Mesodermal cell (in vitro differentiated cells): ENCODE measurements around the gene PRF1.
"Not testable (repeated sequence)": the region's sequence is repeated elsewhere in the genome, so short reads cannot be mapped to it uniquely, and the experiment has no call there.

Experiments
- H3K27ac ChIP-seq: 2 replicates; pipeline ENCODE4 v1.7.0; 2013; ENCODE audit warnings: mild to moderate bottlenecking, low read depth, low read length, moderate library complexity; ENCODE audit not compliant: severe bottlenecking
- H3K36me3 ChIP-seq: 2 replicates; pipeline ENCODE4 v1.7.1; 2013; ENCODE audit warnings: mild to moderate bottlenecking, low read length, moderate library complexity; ENCODE audit not compliant: control insufficient read depth, insufficient read depth
- H3K4me1 ChIP-seq: one replicate; pipeline ENCODE4 v1.7.1; 2013; ENCODE audit warnings: mild to moderate bottlenecking, low read length; ENCODE audit not compliant: insufficient read depth, control insufficient read depth, poor library complexity, severe bottlenecking
- H3K4me3 ChIP-seq: 2 replicates; pipeline ENCODE4 v1.7.0; 2013; ENCODE audit warnings: low read length, control low read depth, mild to moderate bottlenecking; ENCODE audit not compliant: insufficient read depth, poor library complexity, severe bottlenecking; ENCODE audit errors: extremely low read depth
- H3K9me3 ChIP-seq: 2 replicates; pipeline ENCODE4 v1.7.1; 2013; ENCODE audit warnings: mild to moderate bottlenecking, low read length, moderate library complexity; ENCODE audit not compliant: control insufficient read depth
- WGBS, 2 experiments: methylation state at CpG; one replicate each; pipeline ENCODE4 v1.1.5; 2013; ENCODE audit warnings: missing lambda C conversion rate in 2 of 2; ENCODE audit not compliant: insufficient coverage in 2 of 2; 5-methylcytosine and 5-hydroxymethylcytosine counted together

Gene PRF1

DNA sequence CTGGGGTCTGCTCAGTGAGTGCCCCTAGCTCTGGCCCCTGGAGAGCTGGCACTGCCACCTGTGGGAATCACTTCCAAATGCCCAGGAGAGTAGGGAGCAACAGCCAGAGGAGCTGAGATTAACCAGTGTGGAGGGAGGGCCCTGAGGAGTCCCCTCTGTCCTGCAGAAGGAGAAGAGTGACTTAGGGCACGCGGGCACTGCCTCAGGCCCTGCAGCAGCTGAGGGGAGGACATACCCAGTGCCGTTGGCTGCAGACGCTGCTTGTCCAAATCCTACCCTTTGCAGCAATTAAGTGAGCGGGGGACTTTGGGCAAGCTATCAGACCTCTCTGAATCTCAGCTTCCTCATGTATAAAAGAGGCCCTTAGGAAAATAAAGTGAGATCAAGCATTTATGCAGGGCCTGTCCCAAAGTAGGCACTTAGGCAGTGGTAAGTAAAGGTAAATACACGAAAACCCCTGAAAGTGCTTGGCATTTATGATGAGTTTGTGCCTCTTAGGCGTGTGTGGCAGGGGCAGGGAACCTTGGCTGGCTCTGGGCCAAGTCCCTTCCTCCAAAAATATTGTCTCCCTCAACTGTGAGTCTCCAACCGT lies 16.9 kb downstream of the PRF1 start:
- H3K9me3 ChIP-seq = no peaks in the 10 kb centered on the region
- WGBS, 2 experiments = 90 to 92% methylated on average over 5 to 6 of the region's 8 CpGs
- no peak overlapping the region for H3K27ac ChIP-seq
- H3K36me3 ChIP-seq = no peaks in the 10 kb centered on the region
- no peak overlapping the region for H3K4me3 ChIP-seq
- peaks cover 19% of the 10 kb centered on the region for H3K4me1 ChIP-seq

- peak overlapping the region; percentile 36 for H3K27ac ChIP-seq
- 25 to 45% methylated on average over 4 to 6 of the region's 7 CpGs for WGBS, 2 experiments
- peaks cover 19% of the 10 kb centered on the region for H3K4me1 ChIP-seq
- H3K9me3 ChIP-seq = no peaks in the 10 kb centered on the region
- no peaks in the 10 kb centered on the region for H3K36me3 ChIP-seq
- H3K4me3 ChIP-seq = no peak overlapping the region
Measured at GRCh38 chr10:70584909-70585544, 17.5 kb downstream of the PRF1 start.

- no peaks in the 10 kb centered on the region for H3K9me3 ChIP-seq
- peaks cover 19% of the 10 kb centered on the region for H3K4me1 ChIP-seq
- H3K27ac ChIP-seq = no peak overlapping the region
- no peak overlapping the region for H3K4me3 ChIP-seq
- WGBS, 2 experiments = 86 to 88% methylated on average over 10 to 11 of the region's 11 CpGs
- H3K36me3 ChIP-seq = no peaks in the 10 kb centered on the region
Measured at GRCh38 chr10:70584366-70584765, 18.2 kb downstream of the PRF1 start.

DNA sequence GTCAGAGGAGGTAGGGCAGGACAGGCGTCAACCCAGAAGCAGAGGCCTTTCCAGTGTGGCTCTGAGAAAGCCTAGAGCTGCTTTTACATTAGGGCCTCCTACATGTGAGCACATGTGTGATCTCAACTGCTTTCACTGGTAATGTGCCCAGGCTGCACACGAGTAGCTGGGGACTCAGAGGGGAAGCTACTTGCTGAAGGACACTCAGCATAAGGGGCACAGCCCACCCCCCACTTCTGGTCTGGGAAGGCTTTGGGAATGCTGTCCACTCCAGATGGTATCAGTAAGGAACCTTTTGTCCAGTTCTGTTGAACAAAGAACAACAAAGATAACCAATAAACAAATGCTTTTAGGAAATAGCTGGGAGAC lies 18.9 kb downstream of the PRF1 start:
- Histone ChIP-seq H3K4me3 (no peak overlapping the region), H3K36me3 (no peaks in the 10 kb centered on the region), H3K9me3 (no peaks in the 10 kb centered on the region), H3K27ac (no peak overlapping the region), H3K4me1 (peaks cover 19% of the 10 kb centered on the region)
- WGBS, 2 experiments = 86% methylated on average over 1 to 2 of the region's 2 CpGs

- H3K36me3 ChIP-seq = no peaks in the 10 kb centered on the region
- WGBS, 2 experiments = 82 to 90% methylated on average over 11 to 12 of the region's 19 CpGs
- H3K4me1 ChIP-seq = peaks cover 19% of the 10 kb centered on the region
- H3K9me3 ChIP-seq = no peaks in the 10 kb centered on the region
- H3K27ac ChIP-seq = no peak overlapping the region
- no peak overlapping the region for H3K4me3 ChIP-seq
Measured at GRCh38 chr10:70582793-70583668, 19.5 kb downstream of the PRF1 start.

GRCh38 chr10:70581176-70581575 lies 21.4 kb downstream of the PRF1 start:
- not testable (repeated sequence) for H3K4me3 ChIP-seq, H3K9me3 ChIP-seq, H3K27ac ChIP-seq, H3K36me3 ChIP-seq
- WGBS, 2 experiments = 92 to 100% methylated on average over 1 to 2 of the region's 5 CpGs
- peaks cover 19% of the 10 kb centered on the region for H3K4me1 ChIP-seq

DNA sequence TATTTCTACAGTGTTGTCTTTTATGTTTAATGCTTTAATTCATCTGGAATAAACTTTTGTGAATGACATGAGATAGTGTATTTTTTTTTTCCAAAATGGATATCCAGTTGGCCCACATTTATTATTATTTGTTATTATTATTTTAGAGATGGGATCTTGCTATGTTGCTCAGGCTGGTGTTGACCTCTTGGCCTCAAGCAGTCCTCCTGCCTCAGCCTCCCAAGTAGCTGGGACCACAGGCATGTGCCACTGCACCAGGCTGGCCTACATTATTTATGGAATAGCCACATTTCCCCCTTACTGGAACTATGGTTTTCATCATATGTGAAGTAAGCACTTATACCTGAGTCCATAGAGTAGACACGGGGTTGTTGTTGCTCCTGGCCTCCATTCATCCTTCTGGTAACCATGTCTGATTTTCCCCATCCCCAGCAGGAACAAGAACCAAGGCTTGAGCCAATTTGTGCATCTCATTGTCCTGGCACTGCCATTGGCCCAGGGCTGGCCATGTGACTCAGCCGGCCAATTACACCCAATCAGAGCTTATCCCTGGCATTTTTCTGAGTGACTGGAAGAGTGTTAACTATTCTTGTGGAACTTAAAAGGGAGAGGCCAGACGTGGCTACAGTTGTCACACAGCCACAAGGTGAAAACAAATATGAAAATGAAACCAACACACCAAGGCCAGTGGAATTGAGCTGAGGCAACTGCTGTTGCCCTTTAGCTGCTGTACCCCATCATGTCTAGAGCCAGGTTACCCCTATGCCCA lies 23.1 kb downstream of the PRF1 start:
- Histone ChIP-seq H3K4me1 (peaks cover 12% of the 10 kb centered on the region), H3K36me3 (no peaks in the 10 kb centered on the region), H3K27ac (no peak overlapping the region), H3K4me3 (no peak overlapping the region), H3K9me3 (no peaks in the 10 kb centered on the region)
- 89 to 100% methylated on average over 1 to 2 of the region's 3 CpGs for WGBS, 2 experiments

GRCh38 chr10:70578371-70578947 lies 24.1 kb downstream of the PRF1 start:
- Histone ChIP-seq H3K27ac (no peak overlapping the region), H3K36me3 (no peaks in the 10 kb centered on the region), H3K9me3 (no peaks in the 10 kb centered on the region), H3K4me3 (no peak overlapping the region), H3K4me1 (peaks cover 4% of the 10 kb centered on the region)
- 83 to 85% methylated on average over 3 to 5 of the region's 7 CpGs for WGBS, 2 experiments

- Histone ChIP-seq H3K4me3 (no peak overlapping the region), H3K36me3 (no peaks in the 10 kb centered on the region), H3K4me1 (no peaks in the 10 kb centered on the region), H3K27ac (no peak overlapping the region), H3K9me3 (no peaks in the 10 kb centered on the region)
- WGBS, 2 experiments = 100% methylated on average over 1 of the region's 2 CpGs; no CpG with 5 or more reads in 1 of the 2 experiments
Measured at GRCh38 chr10:70576803-70577517, 25.6 kb downstream of the PRF1 start.
